Measurements from ENCODE around the gene HORMAD2.

The HORMAD2 gene

DNA sequence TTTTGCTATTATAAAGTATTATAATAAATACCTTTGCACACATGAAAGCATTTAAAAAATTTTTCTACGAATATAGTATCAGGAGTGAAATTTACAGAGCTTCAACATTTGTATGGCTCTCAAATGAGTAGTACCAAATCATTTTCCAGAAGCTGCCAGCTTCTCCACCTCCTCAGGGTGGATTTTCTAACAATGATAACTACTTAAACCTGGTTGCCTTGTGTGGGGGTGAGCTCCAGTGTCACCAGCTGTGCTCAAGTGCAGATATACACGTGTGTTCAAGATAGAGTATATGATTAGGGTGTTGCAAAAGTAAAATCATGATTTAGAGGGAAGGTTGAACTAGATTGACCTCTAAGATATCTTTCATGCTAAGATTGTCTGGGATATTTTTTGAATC is 48.2 kb downstream of the HORMAD2 start:
- no peak for TF ChIP-seq REST (IDR thresholded peaks at IDR 0.05; ENCODE audit: low read depth)
- TF ChIP-seq, protein P1, sequence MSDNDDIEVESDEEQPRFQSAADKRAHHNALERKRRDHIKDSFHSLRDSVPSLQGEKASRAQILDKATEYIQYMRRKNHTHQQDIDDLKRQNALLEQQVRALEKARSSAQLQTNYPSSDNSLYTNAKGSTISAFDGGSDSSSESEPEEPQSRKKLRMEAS (IDR thresholded peaks at IDR 0.05): no peak
- no peak for TF ChIP-seq EGR1 (IDR thresholded peaks at IDR 0.05)
- no peak for TF ChIP-seq USF1 (IDR thresholded peaks at IDR 0.05)
- TF ChIP-seq TEAD4 (IDR thresholded peaks at IDR 0.05): no peak
- no peak for TF ChIP-seq TAF1 (IDR thresholded peaks at IDR 0.05; ENCODE audit: low read depth)
- TF ChIP-seq NFIC (IDR thresholded peaks at IDR 0.05): no peak

GRCh38 chr22:30129636-30130035 is 49.4 kb downstream of the HORMAD2 start:
- TF ChIP-seq CREB1 (IDR thresholded peaks at IDR 0.05; ENCODE audit: low read depth) (no peak), ZBTB7A (IDR thresholded peaks at IDR 0.05; ENCODE audit: low read depth) (no peak), RAD21 (IDR thresholded peaks at IDR 0.05; ENCODE audit: low read depth) (no peak), USF1 (IDR thresholded peaks at IDR 0.05) (no peak), TAF1 (IDR thresholded peaks at IDR 0.05; ENCODE audit: low read depth) (no peak), YY1 (IDR thresholded peaks at IDR 0.05; ENCODE audit: low read depth) (no peak), EP300 (IDR thresholded peaks at IDR 0.05; ENCODE audit: borderline replicate concordance) (no peak)
- TF ChIP-seq, protein P1 (IDR thresholded peaks at IDR 0.05): no peak

- TF ChIP-seq REST (IDR thresholded peaks at IDR 0.05; ENCODE audit: low read depth) (no peak), NFIC (IDR thresholded peaks at IDR 0.05) (no peak), YY1 (IDR thresholded peaks at IDR 0.05; ENCODE audit: low read depth) (no peak), ZBTB7A (IDR thresholded peaks at IDR 0.05; ENCODE audit: low read depth) (no peak), EGR1 (IDR thresholded peaks at IDR 0.05) (no peak), CEBPB (IDR thresholded peaks at IDR 0.05) (no peak), RAD21 (IDR thresholded peaks at IDR 0.05; ENCODE audit: low read depth) (no peak), EP300 (IDR thresholded peaks at IDR 0.05; ENCODE audit: borderline replicate concordance) (no peak), USF1 (IDR thresholded peaks at IDR 0.05) (no peak)
These were observed 52.2 kb downstream of the HORMAD2 start for GRCh38 chr22:30132290-30132996.

GRCh38 chr22:30140414-30140813 is 60.1 kb downstream of the HORMAD2 start:
- TF ChIP-seq NFIC (IDR thresholded peaks at IDR 0.05): no peak
- no peak for TF ChIP-seq EP300 (IDR thresholded peaks at IDR 0.05; ENCODE audit: borderline replicate concordance)
- no peak for TF ChIP-seq FOXM1 (IDR thresholded peaks at IDR 0.05; ENCODE audit: borderline replicate concordance, low read depth)
- TF ChIP-seq CREB1 (IDR thresholded peaks at IDR 0.05; ENCODE audit: low read depth): no peak
- TF ChIP-seq, protein P1 (IDR thresholded peaks at IDR 0.05): no peak
- TF ChIP-seq RAD21 (IDR thresholded peaks at IDR 0.05; ENCODE audit: low read depth): no peak
- TF ChIP-seq ZBTB7A (IDR thresholded peaks at IDR 0.05; ENCODE audit: low read depth): no peak
- TF ChIP-seq USF1 (IDR thresholded peaks at IDR 0.05): no peak
- no peak for TF ChIP-seq EGR1 (IDR thresholded peaks at IDR 0.05)
- no peak for TF ChIP-seq TEAD4 (IDR thresholded peaks at IDR 0.05)
- no peak for TF ChIP-seq TAF1 (IDR thresholded peaks at IDR 0.05; ENCODE audit: low read depth)
- no peak for TF ChIP-seq YY1 (IDR thresholded peaks at IDR 0.05; ENCODE audit: low read depth)
- no peak for TF ChIP-seq CEBPB (IDR thresholded peaks at IDR 0.05)

GRCh38 chr22:30143265-30143664 is 63.0 kb downstream of the HORMAD2 start:
- TF ChIP-seq RAD21 (IDR thresholded peaks at IDR 0.05; ENCODE audit: low read depth): no peak
- no peak for TF ChIP-seq TEAD4 (IDR thresholded peaks at IDR 0.05)
- no peak for TF ChIP-seq FOXM1 (IDR thresholded peaks at IDR 0.05; ENCODE audit: borderline replicate concordance, low read depth)
- TF ChIP-seq EP300 (IDR thresholded peaks at IDR 0.05; ENCODE audit: borderline replicate concordance): no peak
- TF ChIP-seq, protein P1 (IDR thresholded peaks at IDR 0.05): no peak
- TF ChIP-seq USF1 (IDR thresholded peaks at IDR 0.05): no peak
- TF ChIP-seq NFIC (IDR thresholded peaks at IDR 0.05): no peak
- TF ChIP-seq EGR1 (IDR thresholded peaks at IDR 0.05): no peak
- TF ChIP-seq REST (IDR thresholded peaks at IDR 0.05; ENCODE audit: low read depth): no peak
- TF ChIP-seq YY1 (IDR thresholded peaks at IDR 0.05; ENCODE audit: low read depth): no peak
- TF ChIP-seq CREB1 (IDR thresholded peaks at IDR 0.05; ENCODE audit: low read depth): no peak
